Lower lobe of right lung (tissue), 2 donors: ENCODE measurements around the gene ATP10A. TPM values are rescaled to one million over a fixed set of nuclear protein-coding genes. Genes with fewer than 3 reads are reported as not detected.
A peak's percentile ranks its signal among the peaks of the same experiment; 100 is the strongest.

Source experiments
- ATAC-seq, 2 donors: fragments of 200-7000 bp; cut with Tn5 transposase; one replicate each; pipeline ENCODE4 v1.9.1; 2020 to 2022; ENCODE audit warnings: mild to moderate bottlenecking in 2 of 2, moderate library complexity in 2 of 2
- DNase-seq: peaks from one replicate; pipeline ENCODE4 v3.0.0-alpha.2; 2020
- H3K27ac ChIP-seq: fragments of 200-600 bp; one replicate; pipeline ENCODE4 v1.8.0; 2022
- H3K27me3 ChIP-seq: fragments of 200-600 bp; one replicate; pipeline ENCODE4 v1.8.0; 2022; ENCODE audit warnings: low read depth
- H3K36me3 ChIP-seq: fragments of 200-600 bp; one replicate; pipeline ENCODE4 v1.8.0; 2022; ENCODE audit warnings: mild to moderate bottlenecking
- H3K4me1 ChIP-seq: fragments of 200-600 bp; one replicate; pipeline ENCODE4 v1.8.0; 2022
- H3K4me3 ChIP-seq: fragments of 200-600 bp; one replicate; pipeline ENCODE4 v1.8.0; 2022; ENCODE audit warnings: mild to moderate bottlenecking
- H3K9me3 ChIP-seq: fragments of 200-600 bp; one replicate; pipeline ENCODE4 v1.8.0; 2022
- CTCF ChIP-seq: fragments of 200-600 bp; IDR thresholded peaks from one replicate; pipeline ENCODE4 v1.8.0; 2022; ENCODE audit warnings: antibody characterized with exemption, mild to moderate bottlenecking
- intact Hi-C: fragments of 100-400 bp; cut with DNase I; formaldehyde crosslinking; loops from one replicate; pipeline ENCODE4 v1.11.0; 2022
- total RNA-seq: library from RNA; stranded (reverse); fragmentation: NEBNext Ultra II Directional; extraction: Animal tissue kit (Norgen Biotek cat#: 25700); gene quantifications from one replicate; pipeline ENCODE4 v1.2.1, GENCODE V29; 2021
- donor health status: DM: no; HTN: yes; CAD: no; lungs with severe emphysema.

Gene ATP10A
- total RNA-seq, 1 donor from 2014 or later = 43.5 TPM

- peaks cover 39% of the 10 kb centered on the region for H3K36me3 ChIP-seq
- intact Hi-C loops = no loop called here
- peaks cover 3% of the 10 kb centered on the region for H3K27me3 ChIP-seq
- no peak for TF ChIP-seq CTCF
- ATAC-seq (no peak), DNase-seq (no peak)
- no peaks in the 10 kb centered on the region for H3K9me3 ChIP-seq
- no peak overlapping the region for H3K4me3 ChIP-seq
- H3K4me1 ChIP-seq = no peaks in the 10 kb centered on the region
- no peak overlapping the region for H3K27ac ChIP-seq
Measured at GRCh38 chr15:25676070-25676469, 187.1 kb downstream of the ATP10A start.

- no peak overlapping the region for H3K27ac ChIP-seq
- intact Hi-C loops = no loop called here
Measured at GRCh38 chr15:25675396-25675795, 187.7 kb downstream of the ATP10A start.

GRCh38 chr15:25674913-25675312, 188.2 kb downstream of the ATP10A start:
- TF ChIP-seq CTCF = no peak
- intact Hi-C loops = no loop called here
- peak; percentile 17 to 34 for ATAC-seq
- DNase-seq = no peak
- no peak overlapping the region for H3K4me3 ChIP-seq
- H3K9me3 ChIP-seq = no peaks in the 10 kb centered on the region
- H3K36me3 ChIP-seq = peaks cover 27% of the 10 kb centered on the region
- H3K27ac ChIP-seq = no peak overlapping the region
- H3K4me1 ChIP-seq = peaks cover 5% of the 10 kb centered on the region
- H3K27me3 ChIP-seq = peaks cover 3% of the 10 kb centered on the region

More at GRCh38 chr15:25675396-25675795, 187.7 kb downstream of the ATP10A start:
- Histone ChIP-seq H3K4me1 (peaks cover under 1% of the 10 kb centered on the region), H3K36me3 (peaks cover 32% of the 10 kb centered on the region), H3K27me3 (peaks cover 3% of the 10 kb centered on the region), H3K4me3 (no peak overlapping the region), H3K9me3 (no peaks in the 10 kb centered on the region)
- no peak for ATAC-seq
- no peak for DNase-seq
- TF ChIP-seq CTCF = no peak

- H3K36me3 ChIP-seq = peaks cover 18% of the 10 kb centered on the region
- peaks cover 3% of the 10 kb centered on the region for H3K27me3 ChIP-seq
- ATAC-seq = no peak
- peaks cover 7% of the 10 kb centered on the region for H3K4me1 ChIP-seq
- H3K9me3 ChIP-seq = no peaks in the 10 kb centered on the region
- no peak for DNase-seq
- H3K4me3 ChIP-seq = no peak overlapping the region
- H3K27ac ChIP-seq = no peak overlapping the region
- intact Hi-C loops = no loop called here
- no peak for TF ChIP-seq CTCF
Measured at GRCh38 chr15:25673972-25674371, 189.2 kb downstream of the ATP10A start.

GRCh38 chr15:25673351-25673750, 189.8 kb downstream of the ATP10A start:
- ATAC-seq = no peak

More at GRCh38 chr15:25673351-25673750, 189.8 kb downstream of the ATP10A start:
- DNase-seq = no peak
- Histone ChIP-seq H3K4me1 (peaks cover 7% of the 10 kb centered on the region), H3K27me3 (peaks cover 3% of the 10 kb centered on the region), H3K27ac (no peak overlapping the region), H3K36me3 (peaks cover 12% of the 10 kb centered on the region), H3K9me3 (no peaks in the 10 kb centered on the region), H3K4me3 (no peak overlapping the region)
- TF ChIP-seq CTCF = no peak
- intact Hi-C loops = no loop called here
